Measurements from ENCODE around the gene NES.
A peak's percentile ranks its signal among the peaks of the same experiment; 100 is the strongest.

The NES gene

GRCh38 chr1:156652131-156652991 lies 24.8 kb downstream of the NES start:
- no peak overlapping the region for H4K91ac ChIP-seq (ENCODE audit: low read depth, low read length, poor library complexity)
- H3K4me2 ChIP-seq (ENCODE audit: insufficient read depth, low read length, poor library complexity, severe bottlenecking), result no peak overlapping the region
- no peak overlapping the region for H3K4ac ChIP-seq (ENCODE audit: low read length)
- H3K9ac ChIP-seq (ENCODE audit: low read depth, low read length, poor library complexity), result no peak overlapping the region
- no peak overlapping the region for H2BK5ac ChIP-seq (ENCODE audit: low read length)
- peaks cover 7 to 9% of the 10 kb centered on the region in 2 donors for H3K4me1 ChIP-seq (ENCODE audit: control insufficient read depth in 2 of 2, insufficient read depth in 1 of 2, low read depth in 1 of 2, low read length in 2 of 2)
- H2AFZ ChIP-seq (ENCODE audit: low read length), result no peak overlapping the region
- peaks cover 0 to 2% of the 10 kb centered on the region in 2 donors for H3K9me3 ChIP-seq (replicated peaks in 1 of 2; ENCODE audit: control insufficient read depth in 2 of 2, insufficient read depth in 1 of 2, low read depth in 1 of 2, low read length in 2 of 2)
- no peak overlapping the region for H4K8ac ChIP-seq (ENCODE audit: low read depth, low read length)
- no peak for DNase-seq (ENCODE audit: low spot score)
- H3K36me3 ChIP-seq (replicated peaks in 1 of 2; ENCODE audit: control insufficient read depth in 2 of 2, insufficient read depth in 2 of 2, low read length in 2 of 2), result peaks cover 0 to 7% of the 10 kb centered on the region in 2 donors
- no peaks in the 10 kb centered on the region for H3K79me1 ChIP-seq (ENCODE audit: low read depth, low read length)
- peaks cover 5 to 61% (median 23%) of the 10 kb centered on the region in 3 experiments for H3K27me3 ChIP-seq (ENCODE audit: control insufficient read depth in 3 of 3, insufficient read depth in 3 of 3, low read depth in 1 of 3, low read length in 3 of 3)
- H2BK15ac ChIP-seq (ENCODE audit: low read length), result no peak overlapping the region
- H3K27ac ChIP-seq (replicated peaks; ENCODE audit: low read length), result no peak overlapping the region
- no peak overlapping the region for H2BK120ac ChIP-seq (ENCODE audit: low read depth, low read length)
- H3K14ac ChIP-seq (ENCODE audit: low read length), result no peak overlapping the region
- no peak overlapping the region for H2AK5ac ChIP-seq (ENCODE audit: low read depth, low read length)
- no peak overlapping the region for H3K23ac ChIP-seq (ENCODE audit: low read depth, low read length, poor library complexity)
- H2BK12ac ChIP-seq (ENCODE audit: low read length), result no peak overlapping the region
- H3K18ac ChIP-seq (ENCODE audit: low read length), result no peak overlapping the region
- WGBS, 2 donors (ENCODE audit: extremely low coverage in 2 of 2, insufficient read length in 2 of 2, insufficient replicate concordance in 1 of 2), result no CpG with 5 or more reads among the region's 16 CpGs
- no peak overlapping the region for H3K4me3 ChIP-seq (ENCODE audit: low read length in 2 of 2)

- Histone ChIP-seq H3K36me3 (replicated peaks in 1 of 2; ENCODE audit: control insufficient read depth in 2 of 2, insufficient read depth in 2 of 2, low read length in 2 of 2) (peaks cover 0 to 15% of the 10 kb centered on the region in 2 donors), H3K4ac (ENCODE audit: low read length) (no peak overlapping the region), H2AK5ac (ENCODE audit: low read depth, low read length) (no peak overlapping the region), H3K14ac (ENCODE audit: low read length) (no peak overlapping the region), H3K4me2 (ENCODE audit: insufficient read depth, low read length, poor library complexity, severe bottlenecking) (no peak overlapping the region), H2BK12ac (ENCODE audit: low read length) (no peak overlapping the region), H2BK120ac (ENCODE audit: low read depth, low read length) (no peak overlapping the region), H2BK15ac (ENCODE audit: low read length) (no peak overlapping the region), H2BK5ac (ENCODE audit: low read length) (no peak overlapping the region), H3K27ac (replicated peaks; ENCODE audit: low read length) (no peak overlapping the region), H2AFZ (ENCODE audit: low read length) (no peak overlapping the region), H3K23ac (ENCODE audit: low read depth, low read length, poor library complexity) (no peak overlapping the region), H4K91ac (ENCODE audit: low read depth, low read length, poor library complexity) (no peak overlapping the region), H3K4me3 (ENCODE audit: low read length in 2 of 2) (no peak overlapping the region), H3K9me3 (replicated peaks in 1 of 2; ENCODE audit: control insufficient read depth in 2 of 2, insufficient read depth in 1 of 2, low read depth in 1 of 2, low read length in 2 of 2) (peaks cover 0 to 2% of the 10 kb centered on the region in 2 donors), H3K79me1 (ENCODE audit: low read depth, low read length) (no peaks in the 10 kb centered on the region), H3K4me1 (ENCODE audit: control insufficient read depth in 2 of 2, insufficient read depth in 1 of 2, low read depth in 1 of 2, low read length in 2 of 2) (no peaks in the 10 kb centered on the region), H4K8ac (ENCODE audit: low read depth, low read length) (no peak overlapping the region), H3K18ac (ENCODE audit: low read length) (no peak overlapping the region), H3K9ac (ENCODE audit: low read depth, low read length, poor library complexity) (no peak overlapping the region), H3K27me3 (ENCODE audit: control insufficient read depth in 3 of 3, insufficient read depth in 3 of 3, low read depth in 1 of 3, low read length in 3 of 3) (peaks cover 0 to 65% (median 4%) of the 10 kb centered on the region in 3 experiments)
- no CpG with 5 or more reads among the region's 2 CpGs for WGBS, 2 donors (ENCODE audit: extremely low coverage in 2 of 2, insufficient read length in 2 of 2, insufficient replicate concordance in 1 of 2)
- DNase-seq (ENCODE audit: low spot score), result no peak
These were observed 28.3 kb downstream of the NES start for GRCh38 chr1:156648951-156649350.

GRCh38 chr1:156648496-156648895 lies 28.7 kb downstream of the NES start:
- Histone ChIP-seq H3K14ac (ENCODE audit: low read length) (no peak overlapping the region), H2BK5ac (ENCODE audit: low read length) (no peak overlapping the region), H4K91ac (ENCODE audit: low read depth, low read length, poor library complexity) (no peak overlapping the region), H2BK120ac (ENCODE audit: low read depth, low read length) (no peak overlapping the region), H3K9ac (ENCODE audit: low read depth, low read length, poor library complexity) (peak overlapping the region; percentile 24), H3K4me3 (ENCODE audit: low read length in 2 of 2) (no peak overlapping the region), H3K9me3 (replicated peaks in 1 of 2; ENCODE audit: control insufficient read depth in 2 of 2, insufficient read depth in 1 of 2, low read depth in 1 of 2, low read length in 2 of 2) (peaks cover 0 to 2% of the 10 kb centered on the region in 2 donors), H2BK12ac (ENCODE audit: low read length) (no peak overlapping the region), H3K36me3 (replicated peaks in 1 of 2; ENCODE audit: control insufficient read depth in 2 of 2, insufficient read depth in 2 of 2, low read length in 2 of 2) (peaks cover 0 to 15% of the 10 kb centered on the region in 2 donors), H3K79me1 (ENCODE audit: low read depth, low read length) (no peaks in the 10 kb centered on the region), H3K23ac (ENCODE audit: low read depth, low read length, poor library complexity) (peak overlapping the region; percentile 21), H2AFZ (ENCODE audit: low read length) (no peak overlapping the region), H4K8ac (ENCODE audit: low read depth, low read length) (no peak overlapping the region), H3K18ac (ENCODE audit: low read length) (no peak overlapping the region), H3K27ac (replicated peaks; ENCODE audit: low read length) (no peak overlapping the region), H3K27me3 (ENCODE audit: control insufficient read depth in 3 of 3, insufficient read depth in 3 of 3, low read depth in 1 of 3, low read length in 3 of 3) (peaks cover 0 to 67% (median 4%) of the 10 kb centered on the region in 3 experiments), H2BK15ac (ENCODE audit: low read length) (no peak overlapping the region), H3K4me1 (ENCODE audit: control insufficient read depth in 2 of 2, insufficient read depth in 1 of 2, low read depth in 1 of 2, low read length in 2 of 2) (no peaks in the 10 kb centered on the region), H3K4me2 (ENCODE audit: insufficient read depth, low read length, poor library complexity, severe bottlenecking) (no peak overlapping the region), H3K4ac (ENCODE audit: low read length) (no peak overlapping the region), H2AK5ac (ENCODE audit: low read depth, low read length) (no peak overlapping the region)
- WGBS, 2 donors (ENCODE audit: extremely low coverage in 2 of 2, insufficient read length in 2 of 2, insufficient replicate concordance in 1 of 2), result no CpG with 5 or more reads among the region's 10 CpGs
- no peak for DNase-seq (ENCODE audit: low spot score)

- Histone ChIP-seq H3K27ac (replicated peaks; ENCODE audit: low read length) (no peak overlapping the region), H4K91ac (ENCODE audit: low read depth, low read length, poor library complexity) (no peak overlapping the region), H2BK120ac (ENCODE audit: low read depth, low read length) (no peak overlapping the region), H3K27me3 (ENCODE audit: control insufficient read depth in 3 of 3, insufficient read depth in 3 of 3, low read depth in 1 of 3, low read length in 3 of 3) (peaks cover 9 to 79% (median 11%) of the 10 kb centered on the region in 3 experiments), H2BK5ac (ENCODE audit: low read length) (no peak overlapping the region), H3K4me1 (ENCODE audit: control insufficient read depth in 2 of 2, insufficient read depth in 1 of 2, low read depth in 1 of 2, low read length in 2 of 2) (peaks cover 1 to 2% of the 10 kb centered on the region in 2 donors), H3K9ac (ENCODE audit: low read depth, low read length, poor library complexity) (no peak overlapping the region), H2AFZ (ENCODE audit: low read length) (no peak overlapping the region), H3K18ac (ENCODE audit: low read length) (no peak overlapping the region), H2BK15ac (ENCODE audit: low read length) (no peak overlapping the region), H2AK5ac (ENCODE audit: low read depth, low read length) (no peak overlapping the region), H3K4me2 (ENCODE audit: insufficient read depth, low read length, poor library complexity, severe bottlenecking) (no peak overlapping the region), H3K23ac (ENCODE audit: low read depth, low read length, poor library complexity) (no peak overlapping the region), H2BK12ac (ENCODE audit: low read length) (no peak overlapping the region), H4K8ac (ENCODE audit: low read depth, low read length) (no peak overlapping the region), H3K14ac (ENCODE audit: low read length) (no peak overlapping the region), H3K9me3 (replicated peaks in 1 of 2; ENCODE audit: control insufficient read depth in 2 of 2, insufficient read depth in 1 of 2, low read depth in 1 of 2, low read length in 2 of 2) (peaks cover 0 to 2% of the 10 kb centered on the region in 2 donors), H3K79me1 (ENCODE audit: low read depth, low read length) (no peaks in the 10 kb centered on the region), H3K4ac (ENCODE audit: low read length) (no peak overlapping the region), H3K36me3 (replicated peaks in 1 of 2; ENCODE audit: control insufficient read depth in 2 of 2, insufficient read depth in 2 of 2, low read length in 2 of 2) (peaks cover 0 to 15% of the 10 kb centered on the region in 2 donors), H3K4me3 (ENCODE audit: low read length in 2 of 2) (no peak overlapping the region)
- no CpG with 5 or more reads among the region's 10 CpGs for WGBS, 2 donors (ENCODE audit: extremely low coverage in 2 of 2, insufficient read length in 2 of 2, insufficient replicate concordance in 1 of 2)
- DNase-seq (ENCODE audit: low spot score), result no peak
These were observed 29.9 kb downstream of the NES start for GRCh38 chr1:156647351-156647750.

All from neuronal stem cell (in vitro differentiated cells).